IPS DF 6.9 (cell line): Measurements from ENCODE around the gene ME3.

Experiments
- DNase-seq: peaks from one replicate; pipeline ENCODE4 v3.0.0-alpha.2; 2013; ENCODE audit warnings: low read depth, low spot score
- H3K27ac ChIP-seq: one replicate; pipeline ENCODE4 v1.5.1; 2013; ENCODE audit warnings: low read length, control low read depth
- H3K27me3 ChIP-seq: 2 replicates; pipeline ENCODE4 v1.6.1; 2013; ENCODE audit warnings: mild to moderate bottlenecking, low read length; ENCODE audit not compliant: control insufficient read depth, insufficient read depth
- H3K36me3 ChIP-seq: 2 replicates; pipeline ENCODE4 v1.6.1; 2013; ENCODE audit warnings: low read length; ENCODE audit not compliant: control insufficient read depth, insufficient read depth
- H3K4me1 ChIP-seq: 2 replicates; pipeline ENCODE4 v1.6.1; 2013; ENCODE audit warnings: low read length; ENCODE audit not compliant: control insufficient read depth, insufficient read depth
- H3K4me3 ChIP-seq: 2 replicates; pipeline ENCODE4 v1.5.1; 2013; ENCODE audit warnings: mild to moderate bottlenecking, low read length
- H3K9me3 ChIP-seq: 2 replicates; pipeline ENCODE4 v1.6.1; 2013; ENCODE audit warnings: low read length, inconsistent platforms; ENCODE audit not compliant: control insufficient read depth, insufficient read depth
- WGBS: extraction: QIAGEN DNeasy Blood & Tissue Kit; methylation state at CpG from one replicate; pipeline ENCODE4 v1.1.7; 2013; ENCODE audit warnings: mixed read lengths, missing lambda C conversion rate; ENCODE audit not compliant: insufficient read length, insufficient coverage; 5-methylcytosine and 5-hydroxymethylcytosine counted together

The ME3 gene

DNA sequence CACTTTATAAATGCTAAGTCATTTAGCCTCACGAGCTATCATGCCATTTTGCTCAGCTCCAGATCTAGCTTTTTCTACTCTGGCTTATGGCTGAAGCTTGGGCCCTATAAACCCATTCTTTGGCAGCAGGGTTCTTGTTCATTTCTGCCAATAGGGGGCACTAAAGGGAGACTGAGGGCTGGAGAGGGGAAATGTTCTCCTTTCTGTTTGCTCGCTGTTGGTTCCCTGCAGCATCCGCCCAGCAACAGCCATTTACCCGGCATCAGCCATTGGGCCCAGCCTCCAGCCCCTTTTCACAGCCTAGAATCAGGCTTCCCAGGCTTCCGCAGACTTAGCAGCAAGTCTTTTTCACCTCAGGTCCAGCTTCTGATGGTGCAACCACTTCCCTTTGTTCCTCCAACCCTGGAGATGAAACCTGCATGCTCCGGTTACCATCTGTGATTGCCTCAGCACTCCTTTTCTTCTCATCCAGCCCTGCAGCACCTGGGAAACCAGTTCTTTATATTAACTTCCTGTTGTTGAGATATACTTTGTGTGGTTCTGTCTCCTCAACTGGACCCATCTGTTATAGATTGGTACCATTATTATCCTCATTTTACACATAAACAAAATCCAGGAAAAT lies 4.2 kb upstream of the ME3 start:
- Histone ChIP-seq H3K36me3 (no peaks in the 10 kb centered on the region), H3K4me1 (0 out of 2 replicates have a peak, but pooled peaks cover 2% of the 10 kb centered on the region), H3K4me3 (no peak overlapping the region), H3K27ac (no peak overlapping the region), H3K27me3 (peaks cover 7% of the 10 kb centered on the region; the same call in 1 of the 2 replicates), H3K9me3 (no peaks in the 10 kb centered on the region)
- WGBS: no CpG with 5 or more reads among the region's 6 CpGs
- DNase-seq: peak; percentile 58

DNA sequence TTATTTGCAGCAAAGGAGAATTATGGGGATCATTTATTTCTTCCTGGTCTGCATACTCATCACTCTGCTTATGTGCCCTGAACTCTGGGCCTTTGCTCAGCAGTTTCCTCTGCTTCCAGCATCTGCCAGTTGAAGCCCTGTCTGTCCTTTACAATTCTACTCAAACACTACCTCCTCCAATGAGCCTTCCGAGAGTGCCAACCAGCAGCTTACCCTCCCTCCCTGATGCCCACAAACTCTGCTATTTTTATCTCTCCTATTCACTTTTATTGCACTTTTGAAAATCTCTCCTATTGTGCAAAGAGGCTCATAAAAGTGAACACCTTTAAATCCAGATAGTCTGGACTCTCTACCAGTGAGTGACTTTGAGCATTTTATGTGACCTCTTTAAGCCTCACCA lies 3.6 kb upstream of the ME3 start:
- WGBS: no CpG with 5 or more reads among the region's 1 CpG
- Histone ChIP-seq H3K36me3 (no peaks in the 10 kb centered on the region), H3K27me3 (peaks cover 9% of the 10 kb centered on the region; the same call in 1 of the 2 replicates), H3K9me3 (no peaks in the 10 kb centered on the region), H3K27ac (no peak overlapping the region), H3K4me3 (no peak overlapping the region), H3K4me1 (0 out of 2 replicates have a peak, but pooled peaks cover 3% of the 10 kb centered on the region)
- no peak for DNase-seq

DNA sequence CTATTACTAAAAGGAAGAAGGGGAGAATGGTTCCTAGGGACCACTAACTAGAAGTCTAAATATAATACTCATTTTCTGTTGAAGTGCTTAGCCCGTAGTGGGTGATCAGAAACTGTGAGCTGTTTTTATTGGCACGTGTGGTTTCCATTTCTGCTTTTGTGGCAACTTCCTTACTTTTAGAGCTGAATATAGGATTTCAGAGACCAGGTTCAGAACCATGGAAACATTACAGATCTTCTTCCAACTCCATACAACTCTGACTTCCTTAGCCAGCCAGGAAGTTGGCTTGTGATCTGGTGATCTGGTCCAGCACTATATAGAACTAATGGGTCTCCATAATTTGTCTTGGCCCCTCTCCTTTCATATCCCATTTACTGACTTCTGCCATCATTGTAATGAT lies 2.6 kb upstream of the ME3 start:
- peaks cover 11% of the 10 kb centered on the region; the same call in 1 of the 2 replicates for H3K27me3 ChIP-seq
- no peaks in the 10 kb centered on the region for H3K36me3 ChIP-seq
- H3K4me1 ChIP-seq: 0 out of 2 replicates have a peak, but pooled peaks cover 3% of the 10 kb centered on the region
- no peak overlapping the region for H3K4me3 ChIP-seq
- no CpG with 5 or more reads among the region's 2 CpGs for WGBS
- DNase-seq: no peak
- no peak overlapping the region for H3K27ac ChIP-seq
- no peaks in the 10 kb centered on the region for H3K9me3 ChIP-seq

DNA sequence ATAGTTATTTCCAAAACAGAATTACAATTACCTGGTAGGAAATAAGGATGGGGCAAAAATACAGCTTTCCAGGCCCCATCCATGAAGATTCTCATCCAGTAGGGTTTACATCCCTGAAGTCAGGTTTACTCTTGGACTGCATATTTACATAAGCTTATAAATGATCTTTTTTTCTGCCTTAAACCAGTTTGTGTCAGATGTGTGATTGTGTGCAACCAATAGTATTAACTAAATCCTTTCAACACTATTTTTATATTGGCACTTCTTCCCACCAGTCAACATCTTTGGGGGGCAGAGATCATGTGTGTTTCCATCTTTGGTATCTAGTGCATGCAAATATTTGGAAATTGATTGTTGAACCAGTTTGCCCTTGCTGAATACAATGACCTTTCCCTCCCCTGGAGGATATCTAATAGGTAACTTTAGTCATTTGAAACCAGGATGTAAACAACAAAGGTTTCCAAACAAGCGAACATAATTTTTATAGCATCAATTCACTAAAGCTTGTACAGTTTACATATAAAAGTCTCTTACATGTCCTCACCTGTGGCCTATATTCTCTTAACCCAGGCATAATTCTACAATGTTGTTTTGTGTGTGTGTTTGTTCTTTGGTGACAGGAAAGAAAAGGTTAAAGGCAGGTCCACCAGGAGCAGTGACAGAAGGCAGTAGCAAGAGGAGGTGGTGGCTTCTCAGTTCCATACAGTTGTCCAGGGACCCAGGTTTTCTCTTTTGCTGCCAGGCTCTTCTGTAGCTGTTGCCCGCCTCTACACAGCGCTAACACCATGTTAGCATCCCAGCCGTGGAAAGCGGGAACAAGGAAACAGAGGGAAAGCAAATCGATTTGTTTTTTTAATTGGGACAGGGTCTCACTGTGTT lies 1.7 kb upstream of the ME3 start:
- no CpG with 5 or more reads among the region's 6 CpGs for WGBS
- no peak for DNase-seq
- no peak overlapping the region for H3K27ac ChIP-seq

DNA sequence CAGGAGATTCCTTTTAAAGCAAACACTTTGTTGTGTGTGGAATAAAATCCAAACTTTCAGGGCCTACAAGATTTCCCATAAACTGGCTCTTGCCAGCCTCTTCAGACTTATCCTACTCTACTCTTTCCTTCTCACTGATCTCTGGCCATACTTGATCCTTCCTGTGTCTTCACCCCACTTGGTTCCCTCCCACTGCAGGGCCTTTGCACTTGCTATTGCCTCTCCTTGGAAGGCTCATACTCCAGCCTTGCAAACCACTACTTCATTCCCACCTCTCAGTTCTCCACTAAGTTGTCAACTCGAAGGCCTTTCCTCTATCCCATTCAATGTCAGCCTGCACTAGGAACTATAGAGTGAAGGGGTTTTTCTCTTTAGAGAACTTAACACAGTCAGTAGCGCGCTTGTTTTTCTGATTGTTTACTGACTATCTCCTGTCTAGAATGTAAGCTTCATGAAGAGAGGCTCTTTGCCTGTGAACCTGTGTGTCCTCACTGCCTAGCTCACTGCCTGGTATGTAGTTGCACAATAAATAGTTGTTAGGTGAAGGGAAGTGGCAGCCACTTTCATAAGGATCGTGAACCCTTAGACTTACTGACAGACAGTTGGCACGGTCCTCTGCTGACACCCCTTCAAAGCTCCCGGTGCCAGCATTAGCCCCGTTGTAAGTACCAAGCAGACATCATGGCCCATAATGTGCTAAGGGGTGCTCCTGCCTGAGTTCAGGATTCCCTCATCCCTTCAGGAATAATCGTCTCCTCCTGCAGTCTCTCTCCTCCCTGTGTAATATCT lies 833 bp upstream of the ME3 start:
- H3K36me3 ChIP-seq: no peaks in the 10 kb centered on the region
- H3K9me3 ChIP-seq: no peaks in the 10 kb centered on the region
- no CpG with 5 or more reads among the region's 8 CpGs for WGBS
- H3K4me1 ChIP-seq: 0 out of 2 replicates have a peak, but pooled peaks cover 3% of the 10 kb centered on the region
- no peak overlapping the region for H3K27ac ChIP-seq
- no peak for DNase-seq
- peaks cover 11% of the 10 kb centered on the region; the same call in 1 of the 2 replicates for H3K27me3 ChIP-seq
- H3K4me3 ChIP-seq: no peak overlapping the region

More for the DNA sequence above, 1.7 kb upstream of the ME3 start:
- no peak overlapping the region for H3K4me3 ChIP-seq
- peaks cover 11% of the 10 kb centered on the region; the same call in 1 of the 2 replicates for H3K27me3 ChIP-seq
- H3K4me1 ChIP-seq: 0 out of 2 replicates have a peak, but pooled peaks cover 3% of the 10 kb centered on the region
- no peaks in the 10 kb centered on the region for H3K9me3 ChIP-seq
- H3K36me3 ChIP-seq: no peaks in the 10 kb centered on the region

DNA sequence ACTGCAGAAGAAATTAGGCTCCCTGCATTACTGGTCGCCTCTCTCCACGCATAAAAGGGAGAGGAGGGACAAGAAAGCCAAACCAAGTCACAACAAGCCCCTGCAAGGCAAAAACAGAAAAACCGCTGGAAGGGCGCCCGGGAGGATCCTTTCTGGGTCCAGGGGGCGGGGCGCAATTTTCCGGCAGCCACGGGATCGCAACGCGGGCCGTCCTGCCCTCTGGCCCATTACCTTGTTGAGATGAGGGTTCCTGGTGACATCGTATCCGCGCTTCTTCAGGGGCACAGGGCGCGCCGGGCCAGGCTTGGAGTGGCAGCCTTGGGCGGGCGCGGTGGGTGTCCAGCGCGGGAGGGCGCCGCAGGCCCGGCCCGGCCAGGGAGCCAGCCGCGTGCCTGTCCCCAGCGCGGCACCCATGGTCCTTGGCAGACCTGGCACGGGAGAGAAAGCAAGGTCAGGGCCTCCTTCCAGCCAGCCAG lies 847 bp downstream of the ME3 start:
- H3K4me1 ChIP-seq: 0 out of 2 replicates have a peak, but pooled peaks cover 1% of the 10 kb centered on the region
- no peak for DNase-seq
- H3K27me3 ChIP-seq: peaks cover 11% of the 10 kb centered on the region; the same call in 1 of the 2 replicates
- no CpG with 5 or more reads among the region's 33 CpGs for WGBS
- no peak overlapping the region for H3K27ac ChIP-seq
- H3K4me3 ChIP-seq: peak overlapping the region; percentile 52; the same call in 1 of the 2 replicates
- H3K9me3 ChIP-seq: no peaks in the 10 kb centered on the region
- no peaks in the 10 kb centered on the region for H3K36me3 ChIP-seq

DNA sequence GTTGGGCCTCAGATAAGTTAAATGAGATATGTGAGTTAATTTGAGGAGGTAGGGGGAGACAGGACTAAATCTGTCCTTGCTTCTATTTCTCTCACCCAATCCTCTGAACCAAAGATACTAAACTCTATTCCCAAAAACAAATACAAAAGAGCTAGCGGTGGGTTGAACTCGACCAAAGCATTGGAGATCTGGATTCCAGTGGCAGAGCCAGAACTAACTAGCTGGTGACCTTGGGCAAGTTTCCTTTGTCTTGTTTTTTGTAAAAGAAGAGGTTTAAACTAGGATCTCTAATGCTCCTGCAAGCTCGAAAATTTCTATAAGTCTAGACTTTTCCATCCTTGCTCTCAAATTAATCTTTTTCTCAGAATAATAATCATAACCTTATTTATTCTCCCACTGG lies 1.5 kb downstream of the ME3 start:
- Histone ChIP-seq H3K27me3 (peaks cover 11% of the 10 kb centered on the region; the same call in 1 of the 2 replicates), H3K4me3 (no peak overlapping the region), H3K27ac (no peak overlapping the region), H3K4me1 (peaks cover 1% of the 10 kb centered on the region; the same call in 1 of the 2 replicates), H3K36me3 (no peaks in the 10 kb centered on the region), H3K9me3 (no peaks in the 10 kb centered on the region)
- no CpG with 5 or more reads among the region's 3 CpGs for WGBS
- no peak for DNase-seq

DNA sequence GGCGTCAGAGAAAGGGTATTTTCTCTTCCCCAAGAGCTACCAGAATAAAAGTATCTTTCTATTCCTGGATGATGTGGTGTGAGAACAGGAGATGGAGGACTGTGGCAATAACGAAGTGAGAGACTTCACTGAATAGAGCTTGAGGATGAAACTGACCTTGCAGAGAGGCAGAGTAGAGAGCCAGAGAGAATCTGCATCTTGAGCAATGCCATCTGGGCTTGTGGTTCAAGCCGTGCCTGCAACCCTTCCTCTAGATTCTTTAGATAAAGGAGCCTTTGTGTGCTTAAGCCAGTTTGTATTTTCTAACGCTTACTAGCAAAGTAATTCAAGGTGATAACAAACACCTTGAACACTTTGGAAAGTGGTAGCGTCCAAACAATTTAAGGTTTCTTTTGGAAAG lies 2.2 kb downstream of the ME3 start:
- Histone ChIP-seq H3K36me3 (no peaks in the 10 kb centered on the region), H3K4me1 (peaks cover 1% of the 10 kb centered on the region; the same call in 1 of the 2 replicates), H3K4me3 (no peak overlapping the region), H3K27me3 (peaks cover 11% of the 10 kb centered on the region; the same call in 1 of the 2 replicates), H3K27ac (no peak overlapping the region), H3K9me3 (no peaks in the 10 kb centered on the region)
- WGBS: no CpG with 5 or more reads among the region's 5 CpGs
- DNase-seq: no peak

DNA sequence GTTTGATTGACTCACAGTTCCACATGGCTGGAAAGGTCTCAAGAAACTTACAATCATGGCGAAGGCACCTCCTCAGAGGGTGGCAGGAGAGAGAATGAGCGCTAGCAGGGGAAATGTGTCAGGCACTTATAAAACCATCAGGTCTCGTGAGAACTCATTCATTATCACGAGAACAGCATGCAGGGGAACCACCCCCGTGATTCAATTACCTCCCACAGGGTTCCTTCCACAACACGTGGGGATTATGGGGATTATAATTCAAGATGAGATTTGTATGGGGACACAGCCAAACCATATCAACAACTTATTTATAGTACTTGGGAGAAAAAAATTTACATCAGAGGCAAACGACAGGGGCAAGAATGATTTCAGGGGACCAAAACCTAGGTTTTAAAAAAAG lies 3.0 kb downstream of the ME3 start:
- WGBS: no CpG with 5 or more reads among the region's 7 CpGs
- H3K4me3 ChIP-seq: no peak overlapping the region
- H3K4me1 ChIP-seq: peaks cover 1% of the 10 kb centered on the region; the same call in 1 of the 2 replicates
- no peak for DNase-seq
- no peaks in the 10 kb centered on the region for H3K9me3 ChIP-seq
- H3K27me3 ChIP-seq: peaks cover 11% of the 10 kb centered on the region; the same call in 1 of the 2 replicates
- H3K36me3 ChIP-seq: no peaks in the 10 kb centered on the region
- H3K27ac ChIP-seq: no peak overlapping the region

DNA sequence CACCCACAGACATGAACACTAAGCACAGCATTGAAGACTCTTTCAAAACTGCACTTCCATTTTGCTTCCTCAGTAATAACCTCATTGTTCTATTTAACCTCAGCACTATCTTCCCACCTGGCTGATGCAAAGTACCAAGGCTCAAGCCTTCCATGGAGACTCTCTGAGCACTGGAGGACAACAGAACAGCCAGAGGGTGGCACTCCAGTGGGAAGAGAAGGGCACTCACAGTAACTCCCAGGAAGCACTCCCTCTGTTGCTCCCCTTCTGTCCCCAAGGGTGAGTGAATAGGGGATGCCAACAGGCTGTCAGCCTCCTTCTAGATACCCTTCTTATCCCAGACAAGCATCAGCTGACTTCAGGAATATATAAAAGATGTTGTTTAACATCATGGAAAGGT lies 3.5 kb downstream of the ME3 start:
- Histone ChIP-seq H3K4me3 (no peak overlapping the region), H3K27ac (no peak overlapping the region), H3K9me3 (no peaks in the 10 kb centered on the region), H3K27me3 (peaks cover 11% of the 10 kb centered on the region; the same call in 1 of the 2 replicates), H3K36me3 (no peaks in the 10 kb centered on the region), H3K4me1 (peaks cover 1% of the 10 kb centered on the region; the same call in 1 of the 2 replicates)
- no peak for DNase-seq
